ENCODE data around the gene PTMS. TPM values are rescaled to one million over a fixed set of nuclear protein-coding genes. Genes with fewer than 3 reads are reported as not detected.

The PTMS gene
- total and polyA plus RNA-seq, 2 of the 13 experiments (the other 11 are each of a cell fraction or from before 2014, with no cell fraction given) = 40.5 to 82.4 TPM

- TF ChIP-seq ZFP36 (IDR thresholded peaks at IDR 0.05; ENCODE audit: borderline replicate concordance, low read depth, low read length, partially characterized antibody) (no peak), ZBTB25 (CRISPR knock-in tag; IDR thresholded peaks at IDR 0.05) (no peak), SMARCC2 (IDR thresholded peaks at IDR 0.05) (no peak), HDAC6 (IDR thresholded peaks at IDR 0.05; ENCODE audit: low read depth, low read length) (no peak), MAZ (IDR thresholded peaks at IDR 0.05; ENCODE audit: borderline replicate concordance, low read depth, low read length) (no peak; the same call in 1 of the 2 replicates), MAZ (CRISPR knock-in tag; IDR thresholded peaks at IDR 0.05; ENCODE audit: low read depth) (peak; percentile 46; the same call in 1 of the 2 replicates), THYN1 (CRISPR knock-in tag; IDR thresholded peaks at IDR 0.05; ENCODE audit: borderline replicate concordance, low read depth) (no peak), CAMTA2 (CRISPR knock-in tag; IDR thresholded peaks at IDR 0.05; ENCODE audit: borderline replicate concordance) (no peak), ZNF337 (CRISPR knock-in tag; IDR thresholded peaks at IDR 0.05; ENCODE audit: borderline replicate concordance, low read depth) (no peak; the same call in 1 of the 2 replicates), MAFF (IDR thresholded peaks at IDR 0.05; ENCODE audit: low read depth, low read length) (no peak), AFF4 (CRISPR knock-in tag; IDR thresholded peaks at IDR 0.05) (no peak), GATAD1 (CRISPR knock-in tag; IDR thresholded peaks at IDR 0.05) (no peak), RXRB (CRISPR knock-in tag; IDR thresholded peaks at IDR 0.05; ENCODE audit: borderline replicate concordance) (peak; percentile 91), GPN1 (CRISPR knock-in tag; IDR thresholded peaks at IDR 0.05; ENCODE audit: borderline replicate concordance) (no peak)
- TF ChIP-seq, protein P1, sequence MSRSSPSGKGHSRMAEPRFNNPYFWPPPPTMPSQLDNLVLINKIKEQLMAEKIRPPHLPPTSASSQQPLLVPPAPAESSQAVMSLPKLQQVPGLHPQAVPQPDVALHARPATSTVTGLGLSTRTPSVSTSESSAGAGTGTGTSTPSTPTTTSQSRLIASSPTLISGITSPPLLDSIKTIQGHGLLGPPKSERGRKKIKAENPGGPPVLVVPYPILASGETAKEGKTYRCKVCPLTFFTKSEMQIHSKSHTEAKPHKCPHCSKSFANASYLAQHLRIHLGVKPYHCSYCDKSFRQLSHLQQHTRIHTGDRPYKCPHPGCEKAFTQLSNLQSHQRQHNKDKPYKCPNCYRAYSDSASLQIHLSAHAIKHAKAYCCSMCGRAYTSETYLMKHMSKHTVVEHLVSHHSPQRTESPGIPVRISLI (CRISPR knock-in tag; IDR thresholded peaks at IDR 0.05; ENCODE audit: borderline replicate concordance) = no peak
- TF ChIP-seq, protein P2, sequence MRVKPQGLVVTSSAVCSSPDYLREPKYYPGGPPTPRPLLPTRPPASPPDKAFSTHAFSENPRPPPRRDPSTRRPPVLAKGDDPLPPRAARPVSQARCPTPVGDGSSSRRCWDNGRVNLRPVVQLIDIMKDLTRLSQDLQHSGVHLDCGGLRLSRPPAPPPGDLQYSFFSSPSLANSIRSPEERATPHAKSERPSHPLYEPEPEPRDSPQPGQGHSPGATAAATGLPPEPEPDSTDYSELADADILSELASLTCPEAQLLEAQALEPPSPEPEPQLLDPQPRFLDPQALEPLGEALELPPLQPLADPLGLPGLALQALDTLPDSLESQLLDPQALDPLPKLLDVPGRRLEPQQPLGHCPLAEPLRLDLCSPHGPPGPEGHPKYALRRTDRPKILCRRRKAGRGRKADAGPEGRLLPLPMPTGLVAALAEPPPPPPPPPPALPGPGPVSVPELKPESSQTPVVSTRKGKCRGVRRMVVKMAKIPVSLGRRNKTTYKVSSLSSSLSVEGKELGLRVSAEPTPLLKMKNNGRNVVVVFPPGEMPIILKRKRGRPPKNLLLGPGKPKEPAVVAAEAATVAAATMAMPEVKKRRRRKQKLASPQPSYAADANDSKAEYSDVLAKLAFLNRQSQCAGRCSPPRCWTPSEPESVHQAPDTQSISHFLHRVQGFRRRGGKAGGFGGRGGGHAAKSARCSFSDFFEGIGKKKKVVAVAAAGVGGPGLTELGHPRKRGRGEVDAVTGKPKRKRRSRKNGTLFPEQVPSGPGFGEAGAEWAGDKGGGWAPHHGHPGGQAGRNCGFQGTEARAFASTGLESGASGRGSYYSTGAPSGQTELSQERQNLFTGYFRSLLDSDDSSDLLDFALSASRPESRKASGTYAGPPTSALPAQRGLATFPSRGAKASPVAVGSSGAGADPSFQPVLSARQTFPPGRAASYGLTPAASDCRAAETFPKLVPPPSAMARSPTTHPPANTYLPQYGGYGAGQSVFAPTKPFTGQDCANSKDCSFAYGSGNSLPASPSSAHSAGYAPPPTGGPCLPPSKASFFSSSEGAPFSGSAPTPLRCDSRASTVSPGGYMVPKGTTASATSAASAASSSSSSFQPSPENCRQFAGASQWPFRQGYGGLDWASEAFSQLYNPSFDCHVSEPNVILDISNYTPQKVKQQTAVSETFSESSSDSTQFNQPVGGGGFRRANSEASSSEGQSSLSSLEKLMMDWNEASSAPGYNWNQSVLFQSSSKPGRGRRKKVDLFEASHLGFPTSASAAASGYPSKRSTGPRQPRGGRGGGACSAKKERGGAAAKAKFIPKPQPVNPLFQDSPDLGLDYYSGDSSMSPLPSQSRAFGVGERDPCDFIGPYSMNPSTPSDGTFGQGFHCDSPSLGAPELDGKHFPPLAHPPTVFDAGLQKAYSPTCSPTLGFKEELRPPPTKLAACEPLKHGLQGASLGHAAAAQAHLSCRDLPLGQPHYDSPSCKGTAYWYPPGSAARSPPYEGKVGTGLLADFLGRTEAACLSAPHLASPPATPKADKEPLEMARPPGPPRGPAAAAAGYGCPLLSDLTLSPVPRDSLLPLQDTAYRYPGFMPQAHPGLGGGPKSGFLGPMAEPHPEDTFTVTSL (CRISPR knock-in tag; IDR thresholded peaks at IDR 0.05; ENCODE audit: borderline replicate concordance) = no peak
Observed at GRCh38 chr12:6767353-6768319, 1.5 kb downstream of the PTMS start (continued).

All from HepG2 (cell line).